OCI-LY1 (cell line): ENCODE data around the gene FRY.

Source experiments
- H2AFZ ChIP-seq: fragments of 200-600 bp; sonication (generic), shearing (Covaris generic); 2 replicates; pipeline ENCODE4 v1.6.0; 2014; ENCODE audit warnings: antibody characterized with exemption, mild to moderate bottlenecking, low read length
- H3F3A ChIP-seq: fragments of 200-600 bp; sonication (generic), shearing (Covaris generic); 2 replicates; pipeline ENCODE4 v1.6.0; 2014; ENCODE audit warnings: mild to moderate bottlenecking, antibody characterized with exemption, low read length, moderate library complexity; ENCODE audit not compliant: insufficient read depth
- H3K27ac ChIP-seq: fragments of 200-600 bp; sonication (generic); 2 replicates; pipeline ENCODE4 v1.5.1; 2014; ENCODE audit warnings: low read length, mixed run types, mild to moderate bottlenecking, low read depth; ENCODE audit not compliant: poor library complexity, severe bottlenecking
- H3K27me3 ChIP-seq: fragments of 200-600 bp; sonication (generic); 2 replicates; pipeline ENCODE4 v1.6.0; 2014; ENCODE audit warnings: antibody characterized with exemption, mild to moderate bottlenecking, low read length, moderate library complexity; ENCODE audit not compliant: insufficient read depth
- H3K36me3 ChIP-seq: fragments of 200-600 bp; sonication (generic); 2 replicates; pipeline ENCODE4 v1.6.1; 2014; ENCODE audit warnings: mild to moderate bottlenecking, antibody characterized with exemption, low read length, moderate library complexity, mixed read lengths; ENCODE audit not compliant: insufficient read depth
- H3K4me1 ChIP-seq: fragments of 200-600 bp; sonication (generic); 2 replicates; pipeline ENCODE4 v1.5.1; 2014; ENCODE audit warnings: mild to moderate bottlenecking, low read length, moderate library complexity; ENCODE audit not compliant: insufficient read depth, severe bottlenecking
- H3K4me2 ChIP-seq: fragments of 200-600 bp; sonication (generic), shearing (Covaris generic); 2 replicates; pipeline ENCODE4 v1.6.1; 2014; ENCODE audit warnings: low read length
- H3K4me3 ChIP-seq: fragments of 200-600 bp; sonication (generic); 2 replicates; pipeline ENCODE4 v1.5.1; 2014; ENCODE audit warnings: low read length, low read depth, mild to moderate bottlenecking, mixed read lengths; ENCODE audit not compliant: poor library complexity, severe bottlenecking
- H3K79me2 ChIP-seq: fragments of 200-600 bp; shearing (Covaris generic); 2 replicates; pipeline ENCODE4 v1.6.1; 2016; ENCODE audit warnings: mixed run types, low read length, mixed read lengths; ENCODE audit not compliant: insufficient read depth
- H3K9ac ChIP-seq: fragments of 200-600 bp; sonication (generic), shearing (Covaris generic); 2 replicates; pipeline ENCODE4 v1.6.1; 2014; ENCODE audit warnings: mild to moderate bottlenecking, low read length, mixed read lengths
- H3K9me2 ChIP-seq: fragments of 200-600 bp; sonication (generic), shearing (Covaris generic); 2 replicates; pipeline ENCODE4 v1.6.1; 2014; ENCODE audit warnings: low read depth, mild to moderate bottlenecking, low read length, mixed read lengths
- H3K9me3 ChIP-seq: fragments of 200-600 bp; shearing (Covaris generic); 2 replicates; pipeline ENCODE4 v1.6.1; 2014; ENCODE audit warnings: low read length, mixed read lengths
- H4K20me1 ChIP-seq: fragments of 200-600 bp; sonication (generic), shearing (Covaris generic); 2 replicates; pipeline ENCODE4 v1.6.0; 2016; ENCODE audit warnings: mild to moderate bottlenecking, low read length; ENCODE audit not compliant: insufficient read depth
- CTCF ChIP-seq: fragments of 200-600 bp; sonication (generic), shearing (Covaris generic); IDR thresholded peaks from 2 replicates; pipeline ENCODE4 v1.5.1; 2017; ENCODE audit warnings: mild to moderate bottlenecking, antibody characterized with exemption, low read length, moderate library complexity, mixed read lengths
- EZH2 ChIP-seq: fragments of 200-600 bp; sonication (generic), shearing (Covaris generic); IDR thresholded peaks from 2 replicates; pipeline ENCODE4 v1.8.0; 2017; ENCODE audit warnings: borderline replicate concordance, mixed run types, mild to moderate bottlenecking, antibody characterized with exemption, low read length, moderate library complexity, mixed read lengths

Gene FRY

GRCh38 chr13:32010136-32010535 lies 21.4 kb upstream of the FRY start:
- no peaks in the 10 kb centered on the region for H3K9me3 ChIP-seq
- H3K4me3 ChIP-seq: no peak overlapping the region
- no peaks in the 10 kb centered on the region for H3K36me3 ChIP-seq
- H2AFZ ChIP-seq: no peak overlapping the region
- H3K9me2 ChIP-seq: no peaks in the 10 kb centered on the region
- no peaks in the 10 kb centered on the region for H3F3A ChIP-seq
- no peaks in the 10 kb centered on the region for H3K79me2 ChIP-seq
- TF ChIP-seq EZH2: no peak
- TF ChIP-seq CTCF: no peak
- H3K4me2 ChIP-seq: no peak overlapping the region
- no peaks in the 10 kb centered on the region for H4K20me1 ChIP-seq
- H3K27me3 ChIP-seq: no peaks in the 10 kb centered on the region
- no peak overlapping the region for H3K9ac ChIP-seq
- no peak overlapping the region for H3K27ac ChIP-seq
- H3K4me1 ChIP-seq: no peaks in the 10 kb centered on the region

GRCh38 chr13:32011971-32012370 lies 19.6 kb upstream of the FRY start:
- Histone ChIP-seq H3K4me3 (no peak overlapping the region), H3K27me3 (no peaks in the 10 kb centered on the region), H3K4me2 (no peak overlapping the region), H3K9me3 (no peaks in the 10 kb centered on the region), H3F3A (no peaks in the 10 kb centered on the region), H3K9ac (no peak overlapping the region), H3K27ac (no peak overlapping the region), H4K20me1 (no peaks in the 10 kb centered on the region), H2AFZ (no peak overlapping the region), H3K79me2 (no peaks in the 10 kb centered on the region), H3K9me2 (no peaks in the 10 kb centered on the region), H3K4me1 (no peaks in the 10 kb centered on the region), H3K36me3 (no peaks in the 10 kb centered on the region)
- TF ChIP-seq CTCF (no peak), EZH2 (no peak)

GRCh38 chr13:32013181-32013580 lies 18.4 kb upstream of the FRY start:
- no peak overlapping the region for H3K4me2 ChIP-seq
- H3K9me2 ChIP-seq: no peaks in the 10 kb centered on the region
- no peaks in the 10 kb centered on the region for H4K20me1 ChIP-seq
- no peaks in the 10 kb centered on the region for H3K36me3 ChIP-seq
- no peak overlapping the region for H3K4me3 ChIP-seq
- no peaks in the 10 kb centered on the region for H3K9me3 ChIP-seq
- H3K79me2 ChIP-seq: no peaks in the 10 kb centered on the region
- TF ChIP-seq EZH2 (no peak), CTCF (no peak)
- no peaks in the 10 kb centered on the region for H3F3A ChIP-seq
- no peaks in the 10 kb centered on the region for H3K27me3 ChIP-seq
- no peak overlapping the region for H3K9ac ChIP-seq
- no peak overlapping the region for H2AFZ ChIP-seq
- H3K27ac ChIP-seq: no peak overlapping the region
- no peaks in the 10 kb centered on the region for H3K4me1 ChIP-seq
